Subcutaneous preadipocyte (primary cell): ENCODE measurements around the gene ZSWIM1. TPM values are rescaled to one million over a fixed set of nuclear protein-coding genes. Genes with fewer than 3 reads are reported as not detected.

Source experiments
- total RNA-seq: library from RNA; depleted of rRNA; stranded (reverse); fragments of >200 nt; gene quantifications from 2 replicates; pipeline ENCODE4 v1.2.3, GENCODE V29; 2012

ZSWIM1 gene
- total RNA-seq: 10.4 and 11.0 TPM in 2 replicates

DNA sequence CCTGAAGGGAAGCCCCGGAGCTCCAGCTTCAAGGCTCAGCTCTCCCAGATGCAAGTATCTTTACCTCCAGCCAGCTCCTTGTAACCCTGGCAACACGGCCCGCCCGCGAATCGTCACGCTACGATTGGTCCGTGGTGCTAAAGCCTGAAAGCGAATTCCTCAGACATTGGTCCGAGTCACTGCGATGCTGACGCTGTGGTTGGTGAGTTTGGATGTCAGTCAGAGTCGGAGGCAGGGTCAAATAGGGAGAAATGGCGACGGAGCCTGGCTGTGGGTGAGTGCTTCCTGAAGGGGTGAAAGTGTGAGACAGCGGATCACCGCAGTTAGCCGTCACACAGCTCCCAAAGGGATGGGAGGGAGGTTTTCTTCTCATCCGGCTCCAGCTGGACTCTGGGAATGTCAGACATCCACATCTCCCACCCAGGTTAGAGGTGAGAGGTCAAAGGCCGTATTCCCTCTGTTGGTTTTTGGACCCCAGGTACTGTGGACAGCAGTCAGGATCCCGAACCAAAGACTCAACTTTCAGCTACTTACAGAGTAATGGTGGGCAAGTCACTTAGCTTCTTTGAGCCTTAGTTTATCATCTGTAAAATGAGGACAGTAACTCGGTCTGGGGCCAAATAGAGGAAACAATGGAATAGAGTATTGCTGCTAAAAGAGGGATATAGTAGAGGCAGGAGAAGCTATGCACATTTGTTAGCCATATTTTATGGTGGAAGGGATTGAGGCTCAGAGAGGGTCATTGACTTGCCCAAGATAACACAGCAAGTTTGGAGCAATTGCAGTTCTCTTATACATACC, at the start of gene ZSWIM1:
Gene ZSWIM1, plus strand, starts transcription at position 240 of the 801 bp plus-strand sequence. CDS start 1,366 bp downstream, outside the sequence.

DNA sequence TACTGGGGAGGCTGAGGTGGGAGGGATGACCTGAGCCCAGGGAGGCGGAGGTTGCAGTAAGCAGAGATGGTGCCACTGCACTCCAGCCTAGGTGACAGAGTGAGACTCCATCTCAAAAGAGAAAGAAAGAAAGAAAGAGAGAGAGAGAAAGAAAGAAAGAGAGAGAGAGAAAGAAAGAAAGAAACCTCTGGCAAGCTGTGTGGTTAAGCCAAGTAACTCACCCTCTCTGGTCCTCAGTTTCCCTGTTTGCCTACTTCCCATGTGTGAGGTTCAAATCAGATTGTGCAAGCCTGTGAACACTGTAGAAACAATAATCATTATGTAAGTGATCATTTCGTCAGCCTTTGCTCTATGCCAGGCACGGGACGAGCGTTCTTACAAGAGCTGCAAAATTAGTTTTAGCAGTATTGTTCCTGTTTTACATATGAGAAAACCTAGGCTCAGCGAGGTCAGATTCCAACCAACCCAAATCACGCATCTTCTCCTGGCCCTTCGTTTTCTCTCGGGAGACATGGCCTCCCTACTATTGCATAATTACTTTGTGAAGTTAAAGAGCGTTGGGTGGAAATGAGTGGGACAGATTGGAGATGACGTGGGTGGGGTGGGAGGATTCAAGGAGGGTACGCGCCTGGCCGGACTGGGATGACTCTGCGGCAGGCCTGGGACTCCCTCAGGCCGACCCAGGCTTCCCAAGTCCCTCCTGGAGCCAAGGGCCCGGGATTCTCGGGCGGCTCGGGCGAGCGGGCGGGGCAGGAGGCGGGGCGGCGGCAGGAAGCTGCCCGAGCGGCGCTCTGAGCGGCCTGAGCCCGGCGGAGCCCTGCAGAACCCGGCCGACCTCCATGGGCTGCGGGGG, 47.8 kb upstream of the ZSWIM1 start, which contains the start of gene SNX21:
Gene SNX21, plus strand, starts transcription at position 770 of the 853 bp plus-strand sequence. CDS start 121 bp downstream, outside the sequence.

DNA sequence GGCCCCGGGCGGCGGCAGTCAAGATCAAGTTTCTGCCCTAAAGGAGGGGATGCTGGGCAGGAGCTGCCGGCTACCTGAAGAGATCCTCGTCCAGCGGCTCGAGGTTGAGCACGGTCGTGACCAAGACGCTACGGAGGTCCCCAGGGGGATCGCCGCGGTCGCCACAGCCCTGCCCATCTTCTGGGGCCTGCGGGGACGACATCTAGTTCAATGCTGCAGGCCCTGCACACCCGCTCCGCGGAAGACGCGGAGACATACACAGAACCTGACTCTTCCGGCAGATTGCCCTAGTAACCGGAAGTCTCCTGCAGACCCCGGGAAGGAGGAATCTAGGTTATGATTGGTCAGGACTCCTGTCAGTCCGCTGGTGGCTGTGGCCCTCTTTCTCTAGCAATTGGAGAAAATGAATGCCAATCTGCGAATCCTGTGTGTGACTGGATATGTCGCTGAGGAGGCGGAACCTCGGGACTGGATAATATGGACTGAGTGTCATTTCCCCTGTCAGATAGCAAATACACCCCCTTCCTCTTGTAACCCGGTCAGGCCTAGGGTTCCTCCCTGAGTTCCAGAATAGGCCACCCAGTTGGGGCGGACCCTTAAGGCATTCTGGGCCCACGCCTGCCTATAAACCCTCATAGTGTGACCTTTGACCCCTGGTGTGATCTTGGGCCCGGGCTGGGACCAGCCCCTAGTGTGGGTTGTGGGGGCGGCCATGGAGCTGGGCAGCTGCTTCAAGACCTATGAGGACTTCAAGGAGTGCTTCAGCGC, 23.7 kb upstream of the ZSWIM1 start, which contains the start of the genes ACOT8 and ZSWIM3:
Gene ACOT8, minus strand, starts transcription at position 279 of the 768 bp plus-strand sequence. Its CDS starts 77 bp downstream, at position 202.
Gene ZSWIM3, plus strand, starts transcription at position 501 of the 768 bp plus-strand sequence. Its CDS starts 212 bp downstream, at position 713.

DNA sequence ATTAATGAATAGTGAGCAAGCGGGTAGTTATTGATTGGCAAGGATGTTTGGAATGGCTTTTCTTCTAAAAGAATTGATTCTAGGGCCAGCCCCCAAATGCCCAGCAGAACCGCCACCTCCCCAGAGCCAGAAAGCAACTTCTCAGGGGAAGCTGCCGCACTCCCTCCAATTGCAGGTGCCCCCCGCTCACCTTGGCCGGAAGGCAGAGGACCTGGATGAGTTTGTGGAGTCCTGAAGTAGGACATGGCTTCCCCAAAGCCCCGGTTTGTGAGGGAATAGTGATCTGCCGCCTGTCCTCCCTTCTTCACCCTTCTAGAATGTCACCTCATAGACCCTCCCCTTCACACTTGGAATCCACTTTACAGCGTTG, 6.3 kb downstream of the ZSWIM1 start, which contains the start of gene SPATA25:
Gene SPATA25, minus strand, starts transcription at position 277 of the 370 bp plus-strand sequence. Its CDS starts 32 bp downstream, at position 245.

DNA sequence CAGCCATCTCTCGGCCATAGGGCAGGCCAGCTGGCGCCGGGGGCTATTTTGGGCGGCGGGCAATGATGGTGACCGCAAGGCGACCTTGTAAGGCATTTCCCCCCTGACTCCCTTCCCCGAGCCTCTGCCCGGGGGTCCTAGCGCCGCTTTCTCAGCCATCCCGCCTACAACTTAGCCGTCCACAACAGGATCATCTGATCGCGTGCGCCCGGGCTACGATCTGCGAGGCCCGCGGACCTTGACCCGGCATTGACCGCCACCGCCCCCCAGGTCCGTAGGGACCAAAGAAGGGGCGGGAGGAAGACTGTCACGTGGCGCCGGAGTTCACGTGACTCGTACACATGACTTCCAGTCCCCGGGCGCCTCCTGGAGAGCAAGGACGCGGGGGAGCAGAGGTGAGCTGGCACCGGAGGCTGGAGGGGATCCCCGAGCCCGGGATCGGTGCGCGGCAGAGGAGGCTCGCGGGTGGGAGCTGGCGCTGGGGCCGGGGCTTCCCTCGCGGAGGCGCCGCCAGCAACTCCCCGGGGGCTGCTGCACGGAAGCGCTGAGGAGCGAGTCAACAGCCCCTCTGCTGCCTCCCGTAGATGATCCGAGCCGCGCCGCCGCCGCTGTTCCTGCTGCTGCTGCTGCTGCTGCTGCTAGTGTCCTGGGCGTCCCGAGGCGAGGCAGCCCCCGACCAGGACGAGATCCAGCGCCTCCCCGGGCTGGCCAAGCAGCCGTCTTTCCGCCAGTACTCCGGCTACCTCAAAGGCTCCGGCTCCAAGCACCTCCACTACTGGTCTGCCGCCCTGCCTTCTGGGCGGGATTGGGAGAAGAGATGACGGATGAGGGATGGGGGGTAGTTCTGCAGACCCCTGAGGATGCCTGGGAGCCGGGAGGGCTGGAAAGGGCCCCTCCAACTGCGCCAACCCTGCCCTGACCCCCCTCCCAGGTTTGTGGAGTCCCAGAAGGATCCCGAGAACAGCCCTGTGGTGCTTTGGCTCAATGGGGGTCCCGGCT, 10.3 kb downstream of the ZSWIM1 start, which contains the start of the genes CTSA and NEURL2:
Gene CTSA, plus strand, starts transcription at position 351 of the 999 bp plus-strand sequence. Its CDS starts 234 bp downstream, at position 585.
Gene NEURL2, minus strand, starts transcription at position 224 of the 999 bp plus-strand sequence. Its CDS starts 217 bp downstream, at position 7.

DNA sequence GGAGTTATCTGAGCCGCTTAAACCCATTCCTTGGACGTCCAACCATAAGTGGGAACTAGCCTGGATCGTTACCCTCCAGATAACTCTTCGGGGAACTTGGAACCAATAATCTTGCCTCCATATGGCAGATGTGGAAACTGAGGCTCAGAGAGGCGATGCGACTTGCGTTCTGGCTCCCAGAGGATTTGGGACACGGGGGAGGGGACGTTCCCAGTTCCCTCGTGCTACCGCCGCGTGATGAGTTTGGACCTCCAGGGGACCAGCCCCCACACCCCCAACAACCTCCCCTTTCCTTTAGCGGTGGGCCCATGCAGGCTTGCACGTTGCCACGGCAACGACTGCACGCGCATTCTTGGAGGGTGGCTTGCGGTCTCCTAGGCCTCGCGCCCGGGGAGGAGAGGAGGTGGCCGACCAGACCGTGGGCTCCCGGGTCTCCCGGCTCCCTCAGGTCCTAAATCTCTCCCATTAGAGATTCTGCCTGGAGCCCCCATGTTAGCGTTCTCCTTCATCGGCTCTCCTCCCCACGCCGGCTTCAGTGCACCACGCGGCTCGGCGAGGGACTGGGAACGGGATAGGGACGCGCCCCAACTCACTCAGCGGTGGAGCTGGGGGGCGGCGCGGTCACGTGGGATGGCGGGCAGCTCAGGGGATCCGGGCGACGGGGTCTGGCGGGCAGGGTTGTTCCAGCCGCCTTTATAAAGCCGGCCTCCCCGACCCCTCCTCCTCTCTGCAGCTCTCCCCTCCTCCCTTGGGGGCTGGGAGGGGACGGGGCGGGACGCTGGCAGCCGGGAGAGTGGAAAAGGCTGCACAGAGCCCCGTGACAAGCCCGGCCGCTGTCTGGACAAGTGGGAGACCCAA, 30.7 kb downstream of the ZSWIM1 start, which contains the start of gene PLTP:
Gene PLTP, minus strand, starts transcription at position 670 of the 858 bp plus-strand sequence. CDS start 703 bp downstream, outside the sequence.

Other genes starting within 250 kb of the ZSWIM1 start
- gene WFDC9, start 249.9 kb upstream of the ZSWIM1 start, total RNA-seq: not detected in 2 replicates
- gene WFDC11, start 211.0 kb upstream of the ZSWIM1 start, total RNA-seq: not detected in 2 replicates
- not detected in 2 replicates for gene WFDC13, start 179.2 kb upstream of the ZSWIM1 start, total RNA-seq
- not detected in 2 replicates for gene WFDC10B, start 176.2 kb upstream of the ZSWIM1 start, total RNA-seq
- not detected in 2 replicates for gene SPINT4, start 158.9 kb upstream of the ZSWIM1 start, total RNA-seq
- gene WFDC3, start 89.3 kb upstream of the ZSWIM1 start, total RNA-seq: 0.20 and 0.73 TPM in 2 replicates
- gene DNTTIP1, start 89.3 kb upstream of the ZSWIM1 start, total RNA-seq: 13.5 and 15.4 TPM in 2 replicates
- gene UBE2C, start 68.6 kb upstream of the ZSWIM1 start, total RNA-seq: 31.2 and 36.4 TPM in 2 replicates
- 0.73 TPM in 1 of 2 replicates, not detected in the other for gene TNNC2, start 53.9 kb upstream of the ZSWIM1 start, total RNA-seq
- 87.6 and 101 TPM in 2 replicates for gene SNX21, start 47.4 kb upstream of the ZSWIM1 start, total RNA-seq
- 25.6 and 30.1 TPM in 2 replicates for gene ACOT8, start 23.8 kb upstream of the ZSWIM1 start, total RNA-seq
- 3.9 and 4.8 TPM in 2 replicates for gene ZSWIM3, start 23.6 kb upstream of the ZSWIM1 start, total RNA-seq
- gene SPATA25, start 6.4 kb downstream of the ZSWIM1 start, total RNA-seq: 1.4 and 1.5 TPM in 2 replicates
- gene NEURL2, start 10.0 kb downstream of the ZSWIM1 start, total RNA-seq: 2.6 and 2.7 TPM in 2 replicates
- 90.1 and 95.2 TPM in 2 replicates for gene CTSA, start 10.1 kb downstream of the ZSWIM1 start, total RNA-seq
- gene PLTP, start 30.9 kb downstream of the ZSWIM1 start, total RNA-seq: 6.6 and 33.1 TPM in 2 replicates
- 10.7 and 11.3 TPM in 2 replicates for gene PCIF1, start 53.5 kb downstream of the ZSWIM1 start, total RNA-seq
- 16.9 and 23.7 TPM in 2 replicates for gene ZNF335, start 91.0 kb downstream of the ZSWIM1 start, total RNA-seq
- gene MMP9, start 127.7 kb downstream of the ZSWIM1 start, total RNA-seq: not detected in 2 replicates
- not detected in 2 replicates for gene SLC12A5, start 148.0 kb downstream of the ZSWIM1 start, total RNA-seq
- gene NCOA5, start 208.7 kb downstream of the ZSWIM1 start, total RNA-seq: 12.9 and 20.7 TPM in 2 replicates
- 4.7 and 9.6 TPM in 2 replicates for gene CD40, start 237.1 kb downstream of the ZSWIM1 start, total RNA-seq